OCI-LY3 (cell line): ENCODE data around the gene REXO1.

Source experiments
- H2AFZ ChIP-seq: fragments of 200-600, 300-600 bp; shearing (Covaris generic); 2 replicates; pipeline ENCODE4 v1.6.0; 2014; ENCODE audit warnings: antibody characterized with exemption, low read depth, low read length
- H3K27ac ChIP-seq: fragments of 200-600, 300-600 bp; sonication (generic); 2 replicates; pipeline ENCODE4 v1.5.1; 2014; ENCODE audit warnings: mild to moderate bottlenecking, low read length, moderate library complexity, mixed read lengths
- H3K27me3 ChIP-seq: fragments of 200-600, 300-600 bp; sonication (generic); 2 replicates; pipeline ENCODE4 v1.6.1; 2014; ENCODE audit warnings: low read depth, low read length, mixed read lengths
- H3K36me3 ChIP-seq: fragments of 200-600, 300-600 bp; sonication (generic); replicated peaks from 2 replicates; pipeline ENCODE3; 2014; ENCODE audit warnings: low read depth, low read length, mixed read lengths
- H3K4me1 ChIP-seq: fragments of 300-600, 200-600 bp; sonication (generic); 2 replicates; pipeline ENCODE4 v1.6.1; 2014; ENCODE audit warnings: low read length, mixed read lengths
- H3K4me2 ChIP-seq: fragments of 200-600, 300-600 bp; sonication (generic); 2 replicates; pipeline ENCODE4 v1.6.1; 2014; ENCODE audit warnings: low read length, mixed read lengths
- H3K4me3 ChIP-seq: fragments of 300-600, 200-600 bp; sonication (generic); 2 replicates; pipeline ENCODE4 v1.5.1; 2014; ENCODE audit warnings: antibody characterized with exemption, mild to moderate bottlenecking, low read length, moderate library complexity
- H3K79me2 ChIP-seq: fragments of 300-600, 200-600 bp; shearing (Covaris generic); 2 replicates; pipeline ENCODE4 v1.6.1; 2014; ENCODE audit warnings: mild to moderate bottlenecking, low read length, mixed read lengths
- H3K9ac ChIP-seq: fragments of 300-600, 200-600 bp; shearing (Covaris generic); 2 replicates; pipeline ENCODE4 v1.6.0; 2014; ENCODE audit warnings: mild to moderate bottlenecking, low read length, moderate library complexity
- H3K9me3 ChIP-seq: fragments of 200-600, 300-600 bp; shearing (Covaris generic); 2 replicates; pipeline ENCODE4 v1.6.1; 2014; ENCODE audit warnings: low read length, mixed read lengths; ENCODE audit not compliant: insufficient read depth
- H4K20me1 ChIP-seq: fragments of 200-600, 300-600 bp; sonication (generic); 2 replicates; pipeline ENCODE4 v1.6.1; 2016; ENCODE audit warnings: low read length, mixed read lengths; ENCODE audit not compliant: insufficient read depth
- EZH2phosphoT487 ChIP-seq: fragments of 200-600 bp; shearing (Covaris generic); IDR thresholded peaks from 2 replicates; pipeline ENCODE4 v1.6.1; 2018; ENCODE audit warnings: antibody characterized with exemption, mixed run types, low read depth
- TF ChIP-seq, protein P1 (sequence below): fragments of 200-600, 300-600 bp; sonication (generic); IDR thresholded peaks from 2 replicates; pipeline ENCODE4 v1.5.1; 2014; ENCODE audit warnings: antibody characterized with exemption, low read length, low read depth

The REXO1 gene

DNA sequence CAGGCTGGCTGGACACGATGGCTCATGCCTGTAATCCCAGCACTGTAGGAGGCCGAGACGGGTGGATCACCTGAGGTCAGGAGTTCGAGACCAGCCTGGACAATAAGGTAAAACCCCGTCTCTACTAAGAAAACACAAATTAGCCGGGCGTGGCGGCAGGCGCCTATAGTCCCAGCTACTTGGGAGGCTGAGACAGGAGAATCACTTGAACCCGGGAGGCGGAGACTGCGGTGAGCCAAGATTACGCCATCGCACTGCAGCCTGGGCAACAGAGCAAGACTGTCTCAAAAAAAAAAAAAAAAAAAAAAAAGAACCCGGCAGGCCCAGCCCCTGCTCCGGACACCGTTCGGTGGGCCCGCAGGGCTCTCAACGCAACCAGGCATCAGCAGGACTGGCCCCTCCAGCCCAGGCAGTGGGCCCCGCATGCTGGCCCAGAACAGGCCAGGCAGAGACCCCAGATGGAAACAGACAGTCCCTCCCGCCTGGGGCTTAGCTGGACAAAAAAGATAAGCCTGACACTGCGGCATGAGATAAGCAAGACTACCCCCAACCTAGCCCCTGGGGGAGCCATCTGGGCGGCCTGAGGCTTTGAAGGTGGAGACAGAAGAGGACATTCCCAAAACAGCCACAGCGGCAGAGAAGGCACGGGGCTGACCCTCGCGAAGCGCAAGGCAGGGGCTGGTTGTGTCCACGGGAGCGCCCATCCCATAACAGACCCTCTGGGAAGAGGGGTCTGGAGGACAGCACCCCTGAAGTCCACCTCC is 11.6 kb downstream of the REXO1 start:
- TF ChIP-seq, protein P1, sequence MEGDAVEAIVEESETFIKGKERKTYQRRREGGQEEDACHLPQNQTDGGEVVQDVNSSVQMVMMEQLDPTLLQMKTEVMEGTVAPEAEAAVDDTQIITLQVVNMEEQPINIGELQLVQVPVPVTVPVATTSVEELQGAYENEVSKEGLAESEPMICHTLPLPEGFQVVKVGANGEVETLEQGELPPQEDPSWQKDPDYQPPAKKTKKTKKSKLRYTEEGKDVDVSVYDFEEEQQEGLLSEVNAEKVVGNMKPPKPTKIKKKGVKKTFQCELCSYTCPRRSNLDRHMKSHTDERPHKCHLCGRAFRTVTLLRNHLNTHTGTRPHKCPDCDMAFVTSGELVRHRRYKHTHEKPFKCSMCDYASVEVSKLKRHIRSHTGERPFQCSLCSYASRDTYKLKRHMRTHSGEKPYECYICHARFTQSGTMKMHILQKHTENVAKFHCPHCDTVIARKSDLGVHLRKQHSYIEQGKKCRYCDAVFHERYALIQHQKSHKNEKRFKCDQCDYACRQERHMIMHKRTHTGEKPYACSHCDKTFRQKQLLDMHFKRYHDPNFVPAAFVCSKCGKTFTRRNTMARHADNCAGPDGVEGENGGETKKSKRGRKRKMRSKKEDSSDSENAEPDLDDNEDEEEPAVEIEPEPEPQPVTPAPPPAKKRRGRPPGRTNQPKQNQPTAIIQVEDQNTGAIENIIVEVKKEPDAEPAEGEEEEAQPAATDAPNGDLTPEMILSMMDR = no peak
- no peak for TF ChIP-seq EZH2phosphoT487
- Histone ChIP-seq H3K4me1 (peaks cover 4% of the 10 kb centered on the region), H3K9me3 (no peaks in the 10 kb centered on the region), H3K9ac (no peak overlapping the region), H3K4me2 (no peak overlapping the region), H3K36me3 (no peaks in the 10 kb centered on the region), H4K20me1 (peaks cover 85% of the 10 kb centered on the region), H3K27me3 (no peaks in the 10 kb centered on the region), H3K79me2 (peaks cover 92% of the 10 kb centered on the region), H2AFZ (no peak overlapping the region), H3K27ac (no peak overlapping the region), H3K4me3 (no peak overlapping the region)

DNA sequence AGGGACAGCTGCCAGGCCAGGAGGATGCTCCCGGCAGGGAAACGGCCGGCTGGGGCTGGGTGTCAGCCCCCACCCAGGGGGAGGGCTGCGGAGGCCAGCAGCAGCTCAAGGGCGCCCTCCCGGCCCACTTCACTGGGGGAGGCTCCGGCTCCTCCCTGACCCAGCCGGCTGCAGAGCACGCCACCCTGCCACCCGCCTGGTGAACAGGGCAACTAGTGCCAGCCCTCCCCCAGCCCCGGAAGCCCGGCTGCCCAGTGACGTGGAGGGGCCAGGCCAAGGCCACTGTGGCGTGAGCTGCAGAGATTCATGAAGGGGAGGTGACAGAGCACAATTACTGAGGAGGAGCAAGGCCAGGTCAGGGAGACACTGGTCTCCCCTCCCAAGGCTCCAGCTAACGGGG is 14.7 kb downstream of the REXO1 start:
- Histone ChIP-seq H3K27me3 (no peaks in the 10 kb centered on the region), H3K9ac (no peak overlapping the region), H3K36me3 (peaks cover 9% of the 10 kb centered on the region), H3K79me2 (peaks cover 84% of the 10 kb centered on the region), H3K4me2 (no peak overlapping the region), H3K27ac (no peak overlapping the region), H3K4me3 (no peak overlapping the region), H2AFZ (no peak overlapping the region), H3K4me1 (peaks cover 4% of the 10 kb centered on the region), H4K20me1 (peaks cover 65% of the 10 kb centered on the region), H3K9me3 (no peaks in the 10 kb centered on the region)
- TF ChIP-seq EZH2phosphoT487 = no peak
- TF ChIP-seq, protein P1 = no peak

- Histone ChIP-seq H3K27me3 (no peaks in the 10 kb centered on the region), H3K79me2 (peaks cover 73% of the 10 kb centered on the region), H3K9ac (no peak overlapping the region), H3K4me3 (no peak overlapping the region), H3K27ac (no peak overlapping the region), H4K20me1 (peaks cover 54% of the 10 kb centered on the region), H3K36me3 (peaks cover 9% of the 10 kb centered on the region), H3K4me1 (no peaks in the 10 kb centered on the region), H3K4me2 (no peak overlapping the region), H3K9me3 (no peaks in the 10 kb centered on the region), H2AFZ (no peak overlapping the region)
- TF ChIP-seq EZH2phosphoT487 = no peak
- TF ChIP-seq, protein P1 = no peak
Measured at GRCh38 chr19:1832046-1832663, 16.1 kb downstream of the REXO1 start.

DNA sequence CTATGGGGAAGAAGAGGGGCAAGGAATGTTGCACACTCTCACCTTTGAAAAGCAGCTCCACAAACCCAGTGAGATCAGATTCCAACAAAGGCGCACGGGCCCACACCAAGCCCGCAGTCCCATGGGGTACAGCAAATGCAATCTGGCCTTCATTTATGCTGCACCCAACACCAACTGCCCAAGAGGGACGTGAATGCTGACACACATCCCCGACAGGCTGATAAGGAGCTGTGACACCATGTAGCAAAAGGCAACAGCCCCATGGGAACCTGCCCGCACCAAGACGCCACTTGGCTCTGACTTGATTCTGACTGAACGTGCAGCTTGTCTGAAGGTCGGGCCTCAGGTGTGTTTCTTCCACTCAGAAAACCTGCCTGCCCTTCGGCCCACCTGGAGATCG is 17.3 kb downstream of the REXO1 start:
- no peaks in the 10 kb centered on the region for H3K4me1 ChIP-seq
- H3K27ac ChIP-seq = no peak overlapping the region
- H3K9ac ChIP-seq = no peak overlapping the region
- H3K79me2 ChIP-seq = peaks cover 61% of the 10 kb centered on the region
- H4K20me1 ChIP-seq = peaks cover 49% of the 10 kb centered on the region
- no peak for TF ChIP-seq EZH2phosphoT487
- TF ChIP-seq, protein P1 = no peak
- H3K4me2 ChIP-seq = no peak overlapping the region
- H3K36me3 ChIP-seq = peaks cover 9% of the 10 kb centered on the region
- no peak overlapping the region for H3K4me3 ChIP-seq
- no peaks in the 10 kb centered on the region for H3K9me3 ChIP-seq
- no peaks in the 10 kb centered on the region for H3K27me3 ChIP-seq
- no peak overlapping the region for H2AFZ ChIP-seq
